Prostate gland (tissue), 2 donors: ENCODE data around the gene CGB5.

Experiments used
- CTCF ChIP-seq, 4 experiments: fragments of 200-600 bp in 2 of 4; fragments of 450-650 bp in 2 of 4; sonication (generic) in 2 of 4; IDR thresholded peaks; 1 replicate in 3 of 4; 2 replicates in 1 of 4; pipeline ENCODE4 v1.5.1; 2016 to 2019; ENCODE audit warnings: antibody characterized with exemption in 4 of 4, mild to moderate bottlenecking in 2 of 4, moderate library complexity in 2 of 4
- POLR2A ChIP-seq: fragments of 450-650 bp; IDR thresholded peaks from one replicate; pipeline ENCODE4 v1.6.1; 2016; ENCODE audit warnings: antibody characterized with exemption, mild to moderate bottlenecking
- POLR2AphosphoS5 ChIP-seq: sonication (generic); formaldehyde crosslinking; IDR thresholded peaks from one replicate; pipeline ENCODE4 v1.6.1; 2017; ENCODE audit warnings: antibody characterized with exemption

- TF ChIP-seq POLR2A (no peak), CTCF (IDR thresholded peaks at IDR 0.05) (no peak), POLR2AphosphoS5 (no peak)
Measured at GRCh38 chr19:49058562-49058961, 14.9 kb downstream of the CGB5 start.
